Measurements from ENCODE around the gene POLR1E.
"Not testable (repeated sequence)": the region's sequence is repeated elsewhere in the genome, so short reads cannot be mapped to it uniquely, and the experiment has no call there.

The POLR1E gene

DNA sequence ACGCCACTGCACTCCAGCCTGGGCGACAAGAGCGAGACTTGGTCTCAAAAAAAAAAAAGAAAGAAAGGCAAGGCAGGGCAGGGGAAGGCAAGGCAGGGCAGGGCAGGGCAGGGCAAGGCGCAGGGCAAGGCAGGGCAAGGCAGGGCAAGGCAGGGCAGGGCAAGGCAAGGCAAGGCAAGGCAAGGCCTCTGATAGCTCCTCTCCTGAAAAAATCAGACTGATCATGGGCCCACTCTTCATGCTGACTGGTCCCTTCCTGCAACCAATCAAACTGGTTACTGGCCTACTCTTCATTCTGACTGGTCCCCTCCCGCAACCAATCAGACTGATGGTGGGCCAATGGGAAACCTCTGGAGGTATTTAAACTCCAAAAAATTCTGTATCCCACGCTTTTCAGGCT is 17.1 kb upstream of the POLR1E start:
- Histone ChIP-seq H3K14ac (ENCODE audit: low read length) (no peak overlapping the region), H3K27ac (ENCODE audit: low read depth, low read length) (no peak overlapping the region), H3K18ac (ENCODE audit: low read length) (no peak overlapping the region), H3K27me3 (ENCODE audit: insufficient read depth, low read length) (no peaks in the 10 kb centered on the region), H2BK5ac (ENCODE audit: low read depth, low read length, poor library complexity) (no peak overlapping the region), H3K9me3 (ENCODE audit: insufficient read depth, low read depth, low read length) (no peaks in the 10 kb centered on the region), H2BK12ac (ENCODE audit: low read length) (no peak overlapping the region), H2AK5ac (ENCODE audit: low read length) (no peak overlapping the region), H4K91ac (ENCODE audit: low read depth, low read length) (no peak overlapping the region), H3K4ac (ENCODE audit: low read depth, low read length) (no peak overlapping the region), H2AFZ (ENCODE audit: insufficient read depth, low read length, poor library complexity) (no peak overlapping the region), H3K4me3 (ENCODE audit: low read depth, low read length) (no peak overlapping the region), H3K9ac (ENCODE audit: low read length) (no peak overlapping the region), H4K8ac (ENCODE audit: low read depth, low read length) (no peak overlapping the region), H3K4me2 (ENCODE audit: low read length) (no peak overlapping the region), H3K36me3 (ENCODE audit: control insufficient read depth in 1 of 2, insufficient read depth in 2 of 2, low read length in 2 of 2) (no peaks in the 10 kb centered on the region), H3K79me1 (ENCODE audit: low read length) (peaks cover 28% of the 10 kb centered on the region), H3K23ac (ENCODE audit: low read length) (no peak overlapping the region), H4K12ac (ENCODE audit: low read depth, low read length) (no peak overlapping the region), H2BK120ac (ENCODE audit: insufficient read depth, low read length, poor library complexity) (no peak overlapping the region), H3K79me2 (ENCODE audit: control insufficient read depth, insufficient read depth, low read length, poor library complexity) (peaks cover 19% of the 10 kb centered on the region), H3K4me1 (ENCODE audit: control insufficient read depth in 1 of 2, insufficient read depth in 2 of 2, low read length in 2 of 2) (peaks cover 4 to 6% of the 10 kb centered on the region in 2 experiments)
- WGBS (ENCODE audit: extremely low coverage, insufficient coverage, insufficient read length): no CpG with 5 or more reads among the region's 6 CpGs
- no peak for DNase-seq

- H4K8ac ChIP-seq (ENCODE audit: low read depth, low read length): peak overlapping the region; percentile 99
- H3K4me2 ChIP-seq (ENCODE audit: low read length): peak overlapping the region; percentile 46
These were observed 13.6 kb upstream of the POLR1E start for GRCh38 chr9:37471942-37472684.

DNA sequence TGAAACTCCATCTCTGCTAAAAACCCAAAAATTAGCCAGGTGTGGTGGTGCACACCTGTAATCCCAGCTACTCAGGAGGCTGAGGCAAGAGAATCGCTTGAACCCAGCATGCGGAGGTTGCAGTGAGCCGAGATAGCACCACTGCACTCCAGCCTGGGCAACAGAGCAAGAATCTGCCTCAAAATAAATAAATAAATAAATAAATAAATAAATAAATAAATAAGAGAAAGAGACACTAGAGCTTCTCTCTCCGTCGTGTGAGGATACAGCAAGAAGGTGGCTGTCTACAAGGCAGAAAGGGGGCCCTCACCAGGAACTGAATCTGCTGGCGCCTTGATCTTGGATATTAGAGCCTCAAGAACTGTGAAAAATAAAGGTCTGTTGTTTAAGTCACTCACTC is 11.8 kb upstream of the POLR1E start:
- not testable (repeated sequence) for H3K9me3 ChIP-seq (ENCODE audit: insufficient read depth, low read depth, low read length); H2AK5ac ChIP-seq (ENCODE audit: low read length); H2BK120ac ChIP-seq (ENCODE audit: insufficient read depth, low read length, poor library complexity); H3K79me1 ChIP-seq (ENCODE audit: low read length); H3K79me2 ChIP-seq (ENCODE audit: control insufficient read depth, insufficient read depth, low read length, poor library complexity); DNase-seq; H3K23ac ChIP-seq (ENCODE audit: low read length); H3K36me3 ChIP-seq (ENCODE audit: control insufficient read depth in 1 of 2, insufficient read depth in 2 of 2, low read length in 2 of 2); H3K4me1 ChIP-seq (ENCODE audit: control insufficient read depth in 1 of 2, insufficient read depth in 2 of 2, low read length in 2 of 2); H2AFZ ChIP-seq (ENCODE audit: insufficient read depth, low read length, poor library complexity); H4K91ac ChIP-seq (ENCODE audit: low read depth, low read length); H4K8ac ChIP-seq (ENCODE audit: low read depth, low read length); H4K12ac ChIP-seq (ENCODE audit: low read depth, low read length); H3K4ac ChIP-seq (ENCODE audit: low read depth, low read length); H2BK12ac ChIP-seq (ENCODE audit: low read length); H2BK5ac ChIP-seq (ENCODE audit: low read depth, low read length, poor library complexity); H3K14ac ChIP-seq (ENCODE audit: low read length); H3K27ac ChIP-seq (ENCODE audit: low read depth, low read length); H3K9ac ChIP-seq (ENCODE audit: low read length); H3K4me3 ChIP-seq (ENCODE audit: low read depth, low read length); H3K27me3 ChIP-seq (ENCODE audit: insufficient read depth, low read length); H3K18ac ChIP-seq (ENCODE audit: low read length); H3K4me2 ChIP-seq (ENCODE audit: low read length)
- WGBS (ENCODE audit: extremely low coverage, insufficient coverage, insufficient read length): no CpG with 5 or more reads among the region's 6 CpGs

More at GRCh38 chr9:37471942-37472684, 13.6 kb upstream of the POLR1E start:
- no CpG with 5 or more reads among the region's 7 CpGs for WGBS (ENCODE audit: extremely low coverage, insufficient coverage, insufficient read length)
- DNase-seq: peak; percentile 76 to 98
- Histone ChIP-seq H3K23ac (ENCODE audit: low read length) (no peak overlapping the region), H2AK5ac (ENCODE audit: low read length) (peak overlapping the region; percentile 100), H3K4ac (ENCODE audit: low read depth, low read length) (peak overlapping the region; percentile 99), H3K27ac (ENCODE audit: low read depth, low read length) (peak overlapping the region; percentile 94), H2BK12ac (ENCODE audit: low read length) (peak overlapping the region; percentile 100), H3K27me3 (ENCODE audit: insufficient read depth, low read length) (no peaks in the 10 kb centered on the region), H3K9me3 (ENCODE audit: insufficient read depth, low read depth, low read length) (peaks cover 1% of the 10 kb centered on the region), H4K91ac (ENCODE audit: low read depth, low read length) (peak overlapping the region; percentile 92), H2AFZ (ENCODE audit: insufficient read depth, low read length, poor library complexity) (peak overlapping the region; percentile 61), H4K12ac (ENCODE audit: low read depth, low read length) (peak overlapping the region; percentile 34), H3K79me1 (ENCODE audit: low read length) (peaks cover 9% of the 10 kb centered on the region), H2BK120ac (ENCODE audit: insufficient read depth, low read length, poor library complexity) (peak overlapping the region; percentile 100), H3K36me3 (ENCODE audit: control insufficient read depth in 1 of 2, insufficient read depth in 2 of 2, low read length in 2 of 2) (peaks cover 0 to 2% of the 10 kb centered on the region in 2 experiments), H3K18ac (ENCODE audit: low read length) (peak overlapping the region; percentile 73), H2BK5ac (ENCODE audit: low read depth, low read length, poor library complexity) (peak overlapping the region; percentile 88), H3K9ac (ENCODE audit: low read length) (no peak overlapping the region), H3K4me3 (ENCODE audit: low read depth, low read length) (no peak overlapping the region), H3K79me2 (ENCODE audit: control insufficient read depth, insufficient read depth, low read length, poor library complexity) (peaks cover 3% of the 10 kb centered on the region), H3K4me1 (ENCODE audit: control insufficient read depth in 1 of 2, insufficient read depth in 2 of 2, low read length in 2 of 2) (peaks cover 4% of the 10 kb centered on the region in 2 experiments), H3K14ac (ENCODE audit: low read length) (peak overlapping the region; percentile 94)

GRCh38 chr9:37474438-37474837 is 11.3 kb upstream of the POLR1E start:
- H3K4me3 ChIP-seq (ENCODE audit: low read depth, low read length): no peak overlapping the region
- H4K12ac ChIP-seq (ENCODE audit: low read depth, low read length): no peak overlapping the region
- H2BK120ac ChIP-seq (ENCODE audit: insufficient read depth, low read length, poor library complexity): no peak overlapping the region
- H3K27me3 ChIP-seq (ENCODE audit: insufficient read depth, low read length): no peaks in the 10 kb centered on the region
- no peak overlapping the region for H3K4ac ChIP-seq (ENCODE audit: low read depth, low read length)
- H3K18ac ChIP-seq (ENCODE audit: low read length): no peak overlapping the region
- H3K4me1 ChIP-seq (ENCODE audit: control insufficient read depth in 1 of 2, insufficient read depth in 2 of 2, low read length in 2 of 2): peaks cover 4% of the 10 kb centered on the region in 2 experiments
- DNase-seq: no peak
- H3K79me2 ChIP-seq (ENCODE audit: control insufficient read depth, insufficient read depth, low read length, poor library complexity): peaks cover 3% of the 10 kb centered on the region
- no peak overlapping the region for H2AK5ac ChIP-seq (ENCODE audit: low read length)
- H3K9ac ChIP-seq (ENCODE audit: low read length): no peak overlapping the region
- no peak overlapping the region for H4K91ac ChIP-seq (ENCODE audit: low read depth, low read length)
- WGBS (ENCODE audit: extremely low coverage, insufficient coverage, insufficient read length): no CpG with 5 or more reads among the region's 3 CpGs
- no peak overlapping the region for H4K8ac ChIP-seq (ENCODE audit: low read depth, low read length)
- H3K23ac ChIP-seq (ENCODE audit: low read length): no peak overlapping the region
- H2BK5ac ChIP-seq (ENCODE audit: low read depth, low read length, poor library complexity): no peak overlapping the region
- H2BK12ac ChIP-seq (ENCODE audit: low read length): no peak overlapping the region
- peaks cover 9% of the 10 kb centered on the region for H3K79me1 ChIP-seq (ENCODE audit: low read length)
- no peak overlapping the region for H3K14ac ChIP-seq (ENCODE audit: low read length)
- H2AFZ ChIP-seq (ENCODE audit: insufficient read depth, low read length, poor library complexity): no peak overlapping the region
- H3K27ac ChIP-seq (ENCODE audit: low read depth, low read length): no peak overlapping the region
- H3K9me3 ChIP-seq (ENCODE audit: insufficient read depth, low read depth, low read length): peaks cover 1% of the 10 kb centered on the region
- no peak overlapping the region for H3K4me2 ChIP-seq (ENCODE audit: low read length)
- H3K36me3 ChIP-seq (ENCODE audit: control insufficient read depth in 1 of 2, insufficient read depth in 2 of 2, low read length in 2 of 2): peaks cover 0 to 2% of the 10 kb centered on the region in 2 experiments
